ENCODE results near the gene PACSIN2.
"Not testable (repeated sequence)": the region's sequence is repeated elsewhere in the genome, so short reads cannot be mapped to it uniquely, and the experiment has no call there.

The PACSIN2 gene

DNA sequence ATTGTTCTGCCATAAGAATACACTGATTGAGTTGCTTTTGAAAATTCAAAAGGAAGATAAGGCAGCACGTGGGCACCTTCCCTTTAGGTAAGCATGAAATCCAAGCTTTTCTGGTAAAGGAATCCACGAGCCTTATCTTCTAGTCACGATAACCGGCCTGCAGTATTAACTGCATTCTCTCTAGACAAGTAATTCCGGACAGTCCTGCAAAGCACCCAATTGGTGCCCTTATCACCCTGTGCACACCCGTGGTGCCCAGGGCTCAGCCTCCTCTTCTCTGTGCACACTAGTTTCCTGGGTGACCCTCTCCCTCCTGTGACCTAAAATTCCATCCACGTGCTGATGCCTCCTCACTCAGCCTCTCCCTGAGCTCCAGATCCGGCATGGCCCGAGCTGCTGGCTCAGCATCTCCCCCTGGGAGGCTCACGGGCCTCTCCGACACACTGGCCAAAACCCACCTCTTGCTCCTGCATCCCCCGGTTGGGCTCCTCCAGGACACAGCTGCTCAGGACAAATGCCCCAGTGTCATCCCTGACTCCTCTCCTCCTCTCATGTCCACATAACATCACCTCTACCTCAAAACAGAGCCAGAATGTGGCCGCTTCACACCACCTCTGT is 63.7 kb downstream of the PACSIN2 start:
- FAIRE-seq (no peak), DNase-seq (ENCODE audit: insufficient read length, low spot score) (no peak)

- no peak for FAIRE-seq
- DNase-seq (ENCODE audit: insufficient read length, low spot score) = no peak
These were observed 64.7 kb downstream of the PACSIN2 start for GRCh38 chr22:42950281-42950680.

DNA sequence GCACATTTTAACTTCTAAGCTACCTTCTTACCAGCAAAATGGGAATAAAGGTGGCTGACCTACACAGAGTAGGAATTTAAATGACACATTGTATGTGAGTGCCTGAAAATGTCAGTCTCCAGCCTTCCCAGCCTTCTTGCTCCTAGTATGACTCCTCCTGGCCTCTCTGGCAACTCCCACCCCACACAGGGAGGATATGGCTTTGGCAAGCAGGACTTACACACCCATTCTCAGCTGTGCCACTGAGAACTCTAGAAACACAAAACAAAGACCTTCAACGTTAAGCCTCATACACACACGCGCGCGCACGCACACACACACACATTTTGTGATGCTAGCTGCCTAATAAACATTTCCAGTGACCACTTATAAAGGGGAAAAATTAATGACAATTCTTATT is 65.8 kb downstream of the PACSIN2 start:
- FAIRE-seq (no peak), DNase-seq (ENCODE audit: insufficient read length, low spot score) (no peak)

- no peak for FAIRE-seq
- DNase-seq (ENCODE audit: insufficient read length, low spot score) = no peak
These were observed 66.7 kb downstream of the PACSIN2 start for GRCh38 chr22:42948294-42948693.

- peak; percentile 41 for DNase-seq (ENCODE audit: insufficient read length, low spot score)
- no peak for FAIRE-seq
These were observed 67.5 kb downstream of the PACSIN2 start for GRCh38 chr22:42947211-42947990.

GRCh38 chr22:42946546-42947198 is 68.3 kb downstream of the PACSIN2 start:
- peak; percentile 66 for FAIRE-seq

DNA sequence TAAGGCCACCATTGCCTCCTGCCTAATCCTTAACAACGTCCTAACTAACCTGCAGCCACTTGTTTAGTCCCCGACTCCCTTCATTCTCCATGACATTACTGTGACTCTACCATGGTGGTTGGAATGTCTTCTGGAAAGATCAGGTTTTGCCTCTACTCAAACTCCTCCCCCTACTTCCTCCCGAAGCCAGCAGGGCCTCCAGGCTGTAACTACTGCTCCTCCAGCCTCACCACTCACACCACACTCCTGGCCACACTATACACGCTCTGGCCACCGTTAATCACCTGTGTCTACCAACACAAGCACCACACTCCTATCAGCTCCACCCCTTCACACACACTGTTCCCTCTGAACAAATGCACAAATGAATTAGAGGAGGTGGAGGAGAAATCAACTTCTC is 69.2 kb downstream of the PACSIN2 start:
- FAIRE-seq (no peak), DNase-seq (ENCODE audit: insufficient read length, low spot score) (no peak)

More at GRCh38 chr22:42946546-42947198, 68.3 kb downstream of the PACSIN2 start:
- DNase-seq (ENCODE audit: insufficient read length, low spot score) = no peak

GRCh38 chr22:42945027-42945426 is 69.9 kb downstream of the PACSIN2 start:
- FAIRE-seq (no peak), DNase-seq (ENCODE audit: insufficient read length, low spot score) (no peak)

- DNase-seq (ENCODE audit: insufficient read length, low spot score) = no peak
- FAIRE-seq = no peak
These were observed 70.5 kb downstream of the PACSIN2 start for GRCh38 chr22:42944409-42944808.

DNA sequence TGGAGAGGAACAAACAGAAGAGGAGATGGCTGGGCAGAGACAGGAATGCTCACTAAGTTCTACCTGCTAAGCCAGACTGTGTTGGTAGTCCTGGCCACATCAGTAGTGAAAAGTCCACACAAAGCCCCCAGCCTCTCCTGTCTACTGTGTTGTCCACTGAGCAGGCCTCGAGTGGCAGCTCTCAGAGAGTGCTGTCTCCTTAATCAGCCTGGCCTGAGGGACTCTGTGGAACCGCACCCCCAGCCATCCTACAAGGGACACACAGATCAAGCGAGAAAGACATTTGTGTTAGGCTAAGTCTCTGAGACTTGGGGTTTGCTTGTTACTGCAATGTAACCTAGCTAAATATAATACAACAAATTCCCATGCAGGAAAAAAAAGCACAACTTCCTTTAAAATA is 71.0 kb downstream of the PACSIN2 start:
- FAIRE-seq = no peak
- DNase-seq (ENCODE audit: insufficient read length, low spot score) = no peak

DNA sequence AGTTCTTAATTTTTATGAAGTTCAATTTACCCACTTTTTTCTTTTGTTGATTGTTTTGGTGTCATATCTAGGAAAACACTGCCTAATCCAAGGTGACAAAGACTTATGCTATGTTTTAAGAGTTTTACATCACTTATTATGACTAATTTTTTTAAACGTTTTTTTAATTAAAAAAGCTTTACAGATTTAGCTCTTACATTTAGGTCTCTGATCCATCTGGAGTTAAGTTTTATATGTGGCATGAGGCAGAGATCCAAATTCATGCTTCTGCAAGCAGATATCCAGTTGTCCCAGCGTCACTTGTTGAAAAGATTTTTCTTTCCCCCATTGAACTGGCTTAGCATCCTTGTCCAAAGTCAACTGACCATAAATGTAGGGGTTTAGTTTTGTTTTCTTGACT is 72.6 kb downstream of the PACSIN2 start:
- FAIRE-seq = no peak

GRCh38 chr22:42939941-42940653 is 74.9 kb downstream of the PACSIN2 start:
- DNase-seq (ENCODE audit: insufficient read length, low spot score) (peak; percentile 62), FAIRE-seq (no peak)

More for the DNA sequence above, 72.6 kb downstream of the PACSIN2 start:
- DNase-seq (ENCODE audit: insufficient read length, low spot score) = no peak

DNA sequence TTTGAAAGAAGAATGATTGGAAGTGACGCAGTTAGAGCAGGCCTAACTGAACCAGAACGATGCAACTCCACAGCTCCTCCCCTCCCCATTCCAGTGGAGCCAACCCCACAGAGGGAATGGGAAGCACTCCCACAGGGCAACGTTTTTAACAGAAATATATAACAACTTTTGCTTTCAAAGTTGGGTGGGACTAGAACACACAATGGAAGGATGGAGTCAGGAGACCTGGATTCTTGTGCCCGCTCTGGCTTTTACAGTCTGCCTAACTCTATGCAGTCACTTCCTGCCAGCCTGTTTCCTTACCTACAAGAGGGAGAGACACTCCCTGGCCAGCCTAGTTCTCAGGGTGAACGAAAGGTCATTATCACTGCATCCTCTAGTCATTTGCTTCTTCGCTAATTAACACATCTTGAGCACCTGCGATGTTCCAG is 75.5 kb downstream of the PACSIN2 start:
- DNase-seq (ENCODE audit: insufficient read length, low spot score) (no peak), FAIRE-seq (no peak)

- FAIRE-seq (no peak), DNase-seq (ENCODE audit: insufficient read length, low spot score) (no peak)
These were observed 76.0 kb downstream of the PACSIN2 start for GRCh38 chr22:42938976-42939375.

GRCh38 chr22:42938449-42938848 is 76.5 kb downstream of the PACSIN2 start:
- DNase-seq (ENCODE audit: insufficient read length, low spot score) (no peak), FAIRE-seq (no peak)

DNA sequence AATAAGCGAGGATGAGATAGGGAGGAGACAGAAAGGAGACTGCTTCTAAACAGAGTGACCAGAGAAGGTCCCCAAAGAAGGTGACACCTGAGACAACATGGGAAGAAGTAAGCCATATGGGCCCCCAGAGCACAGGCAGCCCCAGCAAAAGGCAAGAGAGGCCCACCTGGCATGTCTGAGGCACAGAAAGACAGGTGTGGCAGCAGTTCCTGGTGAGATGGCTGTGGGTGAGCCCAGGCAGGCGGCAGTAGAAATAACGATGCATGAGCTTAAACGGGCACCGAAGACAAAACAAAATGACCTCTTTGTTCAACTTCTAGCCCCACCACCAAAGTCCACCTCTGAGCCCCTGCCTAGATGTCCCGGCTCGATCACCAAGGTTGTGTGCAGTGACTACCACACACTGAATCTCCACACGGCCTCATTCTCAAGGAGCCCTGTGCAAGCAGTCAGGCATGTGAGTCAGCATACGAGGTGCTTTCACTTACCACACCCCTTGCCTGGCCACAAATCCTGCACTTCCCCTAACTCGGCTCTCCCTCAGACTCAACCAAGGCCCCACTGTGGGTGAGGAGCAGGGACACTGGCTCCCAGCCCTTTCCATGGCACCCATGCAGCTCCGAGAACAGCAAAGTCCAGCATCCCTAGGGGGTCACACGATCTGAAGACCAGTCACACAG is 77.6 kb downstream of the PACSIN2 start:
- FAIRE-seq = no peak
- DNase-seq (ENCODE audit: insufficient read length, low spot score) = peak; percentile 50

- DNase-seq (ENCODE audit: insufficient read length, low spot score); FAIRE-seq: not testable (repeated sequence)
These were observed 78.3 kb downstream of the PACSIN2 start for GRCh38 chr22:42936680-42937079.

DNA sequence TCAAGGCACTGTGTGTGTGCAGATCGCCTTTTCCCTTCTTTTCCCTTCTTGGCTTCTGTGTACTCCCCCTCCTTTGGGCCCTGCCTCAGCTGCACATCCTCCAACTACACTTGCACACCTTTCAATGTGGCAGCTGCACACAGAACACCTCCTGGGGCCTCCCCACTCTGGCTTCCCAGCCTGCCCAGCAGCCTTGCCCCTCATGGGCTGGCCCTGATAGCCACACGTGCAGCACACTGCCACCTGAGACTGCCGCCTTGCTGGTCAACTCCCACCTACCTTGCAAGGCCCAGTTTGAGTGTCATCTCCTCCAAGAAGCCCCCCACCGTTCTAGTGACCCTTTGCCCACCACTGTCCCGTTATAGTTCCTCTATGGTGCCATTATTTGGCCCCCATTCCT is 80.6 kb downstream of the PACSIN2 start:
- DNase-seq (ENCODE audit: insufficient read length, low spot score) (no peak), FAIRE-seq (no peak)

DNA sequence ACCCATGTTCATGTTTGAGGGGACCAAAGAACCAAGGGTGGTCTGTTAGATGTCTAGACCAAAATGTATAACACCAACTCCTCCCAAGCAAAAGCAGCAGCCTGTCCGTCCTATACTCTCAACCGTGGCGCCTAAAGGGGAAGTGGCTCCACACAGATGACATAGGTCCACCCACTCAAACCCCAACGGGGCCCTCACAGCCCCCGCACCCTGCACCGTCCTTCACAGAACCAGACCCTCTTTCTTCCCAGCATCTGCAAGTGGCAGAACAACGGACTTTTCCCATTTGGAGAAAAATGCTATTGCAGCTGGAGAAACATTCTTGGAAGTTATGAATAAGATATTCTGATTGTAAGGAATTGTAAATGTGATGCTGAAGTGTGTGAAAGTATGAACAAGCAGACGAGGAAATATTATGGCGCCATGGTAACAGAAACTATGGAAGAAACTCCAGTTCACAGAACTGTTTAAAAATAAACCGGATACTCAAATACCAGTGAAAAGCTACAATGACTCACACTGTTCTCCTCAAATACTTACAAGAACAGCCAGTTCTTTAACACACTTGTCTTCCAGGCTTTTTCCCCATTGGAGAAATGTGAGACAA is 81.4 kb downstream of the PACSIN2 start:
- DNase-seq (ENCODE audit: insufficient read length, low spot score) = peak; percentile 21
- FAIRE-seq = no peak

DNA sequence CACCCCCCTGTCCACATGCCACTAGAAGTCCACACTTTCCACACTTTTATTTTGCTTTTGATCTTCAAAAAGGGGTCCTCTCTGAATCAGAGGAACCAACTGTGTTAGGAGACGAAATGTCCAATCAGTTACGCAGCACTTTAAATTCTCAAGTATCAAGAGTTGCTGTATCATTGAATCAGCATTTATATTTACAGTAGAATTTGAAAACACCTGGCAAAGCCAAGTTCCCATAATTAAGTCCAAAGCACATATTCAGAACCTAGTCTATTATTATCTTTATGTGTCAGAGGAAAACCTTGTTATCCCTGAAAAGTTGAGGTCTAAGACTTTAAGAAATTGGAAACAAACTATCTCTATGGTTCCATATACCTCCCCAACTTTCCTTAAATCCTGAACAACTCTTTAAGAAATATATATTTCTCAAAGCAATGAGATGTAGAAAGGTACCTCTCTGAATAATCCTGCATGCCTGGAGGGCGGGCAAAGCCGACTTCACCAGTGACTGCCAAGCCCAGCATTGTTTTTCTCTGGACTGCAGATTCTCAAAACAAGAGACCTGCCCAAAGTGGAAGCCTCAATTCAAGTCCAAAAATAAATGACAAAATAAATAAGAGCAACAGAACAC is 82.0 kb downstream of the PACSIN2 start:
- FAIRE-seq (no peak), DNase-seq (ENCODE audit: insufficient read length, low spot score) (no peak)

All from HTR-8/SVneo (cell line).